ENCODE results near the gene ABCB8. TPM values are rescaled to one million over a fixed set of nuclear protein-coding genes. Genes with fewer than 3 reads are reported as not detected.

Gene ABCB8
- total and polyA plus RNA-seq, 9 of the 15 experiments (the other 6 are each of a cell fraction or from before 2014, with no cell fraction given) = 7.6 to 106 (median 36.3) TPM

DNA sequence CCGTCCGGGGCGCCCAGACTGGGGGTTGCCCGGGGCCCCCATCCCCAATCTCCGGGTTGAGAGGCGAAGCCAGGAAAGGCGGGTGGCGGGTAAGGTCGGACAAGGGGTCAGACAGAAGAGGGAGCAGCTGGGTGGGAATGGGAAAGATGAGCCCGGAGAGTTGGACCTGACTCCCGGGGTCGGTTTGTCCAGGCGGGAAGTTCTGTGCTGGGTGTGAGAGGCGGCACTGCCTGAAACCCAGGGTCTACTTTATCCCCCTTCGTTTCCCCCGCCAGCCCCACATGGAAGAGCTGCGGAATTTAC is 31.8 kb downstream of the ABCB8 start (continued):
- TF ChIP-seq PHB (CRISPR knock-in tag; IDR thresholded peaks at IDR 0.05) (0 out of 2 replicates have a peak, but pooled peaks have one; percentile 18), KAT2B (IDR thresholded peaks at IDR 0.05; ENCODE audit: low read depth, low read length) (no peak), DPF2 (IDR thresholded peaks at IDR 0.05) (0 out of 2 replicates have a peak, but pooled peaks have one; percentile 34), HNRNPUL1 (IDR thresholded peaks at IDR 0.05; ENCODE audit: low read length) (no peak), KLF10 (CRISPR knock-in tag; IDR thresholded peaks at IDR 0.05) (no peak), LARP7 (IDR thresholded peaks at IDR 0.05) (no peak), TRIM24 (IDR thresholded peaks at IDR 0.05) (0 out of 4 replicates have a peak, but pooled peaks of 1 of the 2 experiments have one; percentile 6), SMARCA4 (IDR thresholded peaks at IDR 0.05) (peak; percentile 41; the same call in 1 of the 2 replicates), SMARCB1 (IDR thresholded peaks at IDR 0.05; ENCODE audit: insufficient read length, low read depth) (peak; percentile 39), POLR2G (IDR thresholded peaks at IDR 0.05; ENCODE audit: low read depth, low read length) (no peak)
- TF ChIP-seq, protein P1, sequence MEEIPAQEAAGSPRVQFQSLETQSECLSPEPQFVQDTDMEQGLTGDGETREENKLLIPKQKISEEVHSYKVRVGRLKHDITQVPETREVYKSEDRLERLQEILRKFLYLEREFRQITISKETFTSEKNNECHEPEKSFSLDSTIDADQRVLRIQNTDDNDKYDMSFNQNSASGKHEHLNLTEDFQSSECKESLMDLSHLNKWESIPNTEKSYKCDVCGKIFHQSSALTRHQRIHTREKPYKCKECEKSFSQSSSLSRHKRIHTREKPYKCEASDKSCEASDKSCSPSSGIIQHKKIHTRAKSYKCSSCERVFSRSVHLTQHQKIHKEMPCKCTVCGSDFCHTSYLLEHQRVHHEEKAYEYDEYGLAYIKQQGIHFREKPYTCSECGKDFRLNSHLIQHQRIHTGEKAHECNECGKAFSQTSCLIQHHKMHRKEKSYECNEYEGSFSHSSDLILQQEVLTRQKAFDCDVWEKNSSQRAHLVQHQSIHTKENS (CRISPR knock-in tag; IDR thresholded peaks at IDR 0.05) = no peak
- TF ChIP-seq, protein P2, sequence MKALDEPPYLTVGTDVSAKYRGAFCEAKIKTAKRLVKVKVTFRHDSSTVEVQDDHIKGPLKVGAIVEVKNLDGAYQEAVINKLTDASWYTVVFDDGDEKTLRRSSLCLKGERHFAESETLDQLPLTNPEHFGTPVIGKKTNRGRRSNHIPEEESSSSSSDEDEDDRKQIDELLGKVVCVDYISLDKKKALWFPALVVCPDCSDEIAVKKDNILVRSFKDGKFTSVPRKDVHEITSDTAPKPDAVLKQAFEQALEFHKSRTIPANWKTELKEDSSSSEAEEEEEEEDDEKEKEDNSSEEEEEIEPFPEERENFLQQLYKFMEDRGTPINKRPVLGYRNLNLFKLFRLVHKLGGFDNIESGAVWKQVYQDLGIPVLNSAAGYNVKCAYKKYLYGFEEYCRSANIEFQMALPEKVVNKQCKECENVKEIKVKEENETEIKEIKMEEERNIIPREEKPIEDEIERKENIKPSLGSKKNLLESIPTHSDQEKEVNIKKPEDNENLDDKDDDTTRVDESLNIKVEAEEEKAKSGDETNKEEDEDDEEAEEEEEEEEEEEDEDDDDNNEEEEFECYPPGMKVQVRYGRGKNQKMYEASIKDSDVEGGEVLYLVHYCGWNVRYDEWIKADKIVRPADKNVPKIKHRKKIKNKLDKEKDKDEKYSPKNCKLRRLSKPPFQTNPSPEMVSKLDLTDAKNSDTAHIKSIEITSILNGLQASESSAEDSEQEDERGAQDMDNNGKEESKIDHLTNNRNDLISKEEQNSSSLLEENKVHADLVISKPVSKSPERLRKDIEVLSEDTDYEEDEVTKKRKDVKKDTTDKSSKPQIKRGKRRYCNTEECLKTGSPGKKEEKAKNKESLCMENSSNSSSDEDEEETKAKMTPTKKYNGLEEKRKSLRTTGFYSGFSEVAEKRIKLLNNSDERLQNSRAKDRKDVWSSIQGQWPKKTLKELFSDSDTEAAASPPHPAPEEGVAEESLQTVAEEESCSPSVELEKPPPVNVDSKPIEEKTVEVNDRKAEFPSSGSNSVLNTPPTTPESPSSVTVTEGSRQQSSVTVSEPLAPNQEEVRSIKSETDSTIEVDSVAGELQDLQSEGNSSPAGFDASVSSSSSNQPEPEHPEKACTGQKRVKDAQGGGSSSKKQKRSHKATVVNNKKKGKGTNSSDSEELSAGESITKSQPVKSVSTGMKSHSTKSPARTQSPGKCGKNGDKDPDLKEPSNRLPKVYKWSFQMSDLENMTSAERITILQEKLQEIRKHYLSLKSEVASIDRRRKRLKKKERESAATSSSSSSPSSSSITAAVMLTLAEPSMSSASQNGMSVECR (CRISPR knock-in tag; IDR thresholded peaks at IDR 0.05) = 0 out of 2 replicates have a peak, but pooled peaks have one; percentile 4
- TF ChIP-seq, protein P3, sequence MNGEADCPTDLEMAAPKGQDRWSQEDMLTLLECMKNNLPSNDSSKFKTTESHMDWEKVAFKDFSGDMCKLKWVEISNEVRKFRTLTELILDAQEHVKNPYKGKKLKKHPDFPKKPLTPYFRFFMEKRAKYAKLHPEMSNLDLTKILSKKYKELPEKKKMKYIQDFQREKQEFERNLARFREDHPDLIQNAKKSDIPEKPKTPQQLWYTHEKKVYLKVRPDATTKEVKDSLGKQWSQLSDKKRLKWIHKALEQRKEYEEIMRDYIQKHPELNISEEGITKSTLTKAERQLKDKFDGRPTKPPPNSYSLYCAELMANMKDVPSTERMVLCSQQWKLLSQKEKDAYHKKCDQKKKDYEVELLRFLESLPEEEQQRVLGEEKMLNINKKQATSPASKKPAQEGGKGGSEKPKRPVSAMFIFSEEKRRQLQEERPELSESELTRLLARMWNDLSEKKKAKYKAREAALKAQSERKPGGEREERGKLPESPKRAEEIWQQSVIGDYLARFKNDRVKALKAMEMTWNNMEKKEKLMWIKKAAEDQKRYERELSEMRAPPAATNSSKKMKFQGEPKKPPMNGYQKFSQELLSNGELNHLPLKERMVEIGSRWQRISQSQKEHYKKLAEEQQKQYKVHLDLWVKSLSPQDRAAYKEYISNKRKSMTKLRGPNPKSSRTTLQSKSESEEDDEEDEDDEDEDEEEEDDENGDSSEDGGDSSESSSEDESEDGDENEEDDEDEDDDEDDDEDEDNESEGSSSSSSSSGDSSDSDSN (IDR thresholded peaks at IDR 0.05; ENCODE audit: borderline replicate concordance in 1 of 2, low read depth in 2 of 2, low read length in 2 of 2) = 0 out of 4 replicates have a peak, but pooled peaks of 1 of the 2 experiments have one; percentile 30

Measured in K562 (cell line).